MM.1S (cell line): ENCODE results near the gene CPXM2.

ENCODE experiments used
- EZH2 ChIP-seq: fragments of 300-600 bp; sonication (generic); optimal IDR thresholded peaks from 2 replicates; pipeline ENCODE3; 2017; ENCODE audit warnings: low read depth, mild to moderate bottlenecking, antibody characterized with exemption, low read length, mixed read lengths
- TF ChIP-seq, protein P1 (sequence below): fragments of 300-600 bp; sonication (generic); IDR thresholded peaks from 2 replicates; pipeline ENCODE4 v1.5.1; 2016; ENCODE audit warnings: antibody characterized with exemption, low read length, mixed read lengths

GRCh38 chr10:123903621-123904020 lies 12.0 kb upstream of the CPXM2 start:
- TF ChIP-seq, protein P1, sequence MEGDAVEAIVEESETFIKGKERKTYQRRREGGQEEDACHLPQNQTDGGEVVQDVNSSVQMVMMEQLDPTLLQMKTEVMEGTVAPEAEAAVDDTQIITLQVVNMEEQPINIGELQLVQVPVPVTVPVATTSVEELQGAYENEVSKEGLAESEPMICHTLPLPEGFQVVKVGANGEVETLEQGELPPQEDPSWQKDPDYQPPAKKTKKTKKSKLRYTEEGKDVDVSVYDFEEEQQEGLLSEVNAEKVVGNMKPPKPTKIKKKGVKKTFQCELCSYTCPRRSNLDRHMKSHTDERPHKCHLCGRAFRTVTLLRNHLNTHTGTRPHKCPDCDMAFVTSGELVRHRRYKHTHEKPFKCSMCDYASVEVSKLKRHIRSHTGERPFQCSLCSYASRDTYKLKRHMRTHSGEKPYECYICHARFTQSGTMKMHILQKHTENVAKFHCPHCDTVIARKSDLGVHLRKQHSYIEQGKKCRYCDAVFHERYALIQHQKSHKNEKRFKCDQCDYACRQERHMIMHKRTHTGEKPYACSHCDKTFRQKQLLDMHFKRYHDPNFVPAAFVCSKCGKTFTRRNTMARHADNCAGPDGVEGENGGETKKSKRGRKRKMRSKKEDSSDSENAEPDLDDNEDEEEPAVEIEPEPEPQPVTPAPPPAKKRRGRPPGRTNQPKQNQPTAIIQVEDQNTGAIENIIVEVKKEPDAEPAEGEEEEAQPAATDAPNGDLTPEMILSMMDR = no peak
- no peak for TF ChIP-seq EZH2
